Kidney epithelial cell (primary cell): ENCODE measurements around the gene ROR2. TPM values are rescaled to one million over a fixed set of nuclear protein-coding genes. Genes with fewer than 3 reads are reported as not detected.

ENCODE experiments used
- DNase-seq: peaks from one replicate; pipeline ENCODE4 v3.0.0-alpha.2; 2010; ENCODE audit warnings: low read depth
- H3K27me3 ChIP-seq: 2 replicates; pipeline ENCODE4 v1.6.0; 2011; ENCODE audit warnings: low read length; ENCODE audit not compliant: control insufficient read depth, insufficient read depth
- H3K36me3 ChIP-seq: 2 replicates; pipeline ENCODE4 v1.5.1; 2011; ENCODE audit warnings: low read length; ENCODE audit not compliant: control insufficient read depth, insufficient read depth
- H3K4me3 ChIP-seq: 2 replicates; pipeline ENCODE4 v1.5.1; 2011; ENCODE audit warnings: low read depth, mild to moderate bottlenecking, control low read depth, low read length
- total RNA-seq: library from RNA; depleted of rRNA; stranded (reverse); fragments of >200 nt; gene quantifications from 2 replicates; pipeline ENCODE4 v1.2.3, GENCODE V29; 2015
- TF ChIP-seq, protein P1 (sequence below): IDR thresholded peaks from 2 replicates; pipeline ENCODE4 v1.5.1; 2011; ENCODE audit warnings: mild to moderate bottlenecking, moderate library complexity, low read length, control low read depth, inconsistent platforms; ENCODE audit not compliant: insufficient read depth, poor library complexity, severe bottlenecking

ROR2 gene
- total RNA-seq, 1 donor from 2014 or later = 1.2 TPM

- DNase-seq = no peak
- no peaks in the 10 kb centered on the region for H3K36me3 ChIP-seq
- TF ChIP-seq, protein P1, sequence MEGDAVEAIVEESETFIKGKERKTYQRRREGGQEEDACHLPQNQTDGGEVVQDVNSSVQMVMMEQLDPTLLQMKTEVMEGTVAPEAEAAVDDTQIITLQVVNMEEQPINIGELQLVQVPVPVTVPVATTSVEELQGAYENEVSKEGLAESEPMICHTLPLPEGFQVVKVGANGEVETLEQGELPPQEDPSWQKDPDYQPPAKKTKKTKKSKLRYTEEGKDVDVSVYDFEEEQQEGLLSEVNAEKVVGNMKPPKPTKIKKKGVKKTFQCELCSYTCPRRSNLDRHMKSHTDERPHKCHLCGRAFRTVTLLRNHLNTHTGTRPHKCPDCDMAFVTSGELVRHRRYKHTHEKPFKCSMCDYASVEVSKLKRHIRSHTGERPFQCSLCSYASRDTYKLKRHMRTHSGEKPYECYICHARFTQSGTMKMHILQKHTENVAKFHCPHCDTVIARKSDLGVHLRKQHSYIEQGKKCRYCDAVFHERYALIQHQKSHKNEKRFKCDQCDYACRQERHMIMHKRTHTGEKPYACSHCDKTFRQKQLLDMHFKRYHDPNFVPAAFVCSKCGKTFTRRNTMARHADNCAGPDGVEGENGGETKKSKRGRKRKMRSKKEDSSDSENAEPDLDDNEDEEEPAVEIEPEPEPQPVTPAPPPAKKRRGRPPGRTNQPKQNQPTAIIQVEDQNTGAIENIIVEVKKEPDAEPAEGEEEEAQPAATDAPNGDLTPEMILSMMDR = no peak
- peaks cover 2% of the 10 kb centered on the region for H3K27me3 ChIP-seq
- H3K4me3 ChIP-seq = no peak overlapping the region
Observed at GRCh38 chr9:91660521-91660920, 289.5 kb downstream of the ROR2 start.

- Histone ChIP-seq H3K27me3 (peaks cover 2% of the 10 kb centered on the region), H3K4me3 (no peak overlapping the region), H3K36me3 (no peaks in the 10 kb centered on the region)
- TF ChIP-seq, protein P1 = peak; percentile 57
- no peak for DNase-seq
Observed at GRCh38 chr9:91659529-91660495, 290.2 kb downstream of the ROR2 start.

DNA sequence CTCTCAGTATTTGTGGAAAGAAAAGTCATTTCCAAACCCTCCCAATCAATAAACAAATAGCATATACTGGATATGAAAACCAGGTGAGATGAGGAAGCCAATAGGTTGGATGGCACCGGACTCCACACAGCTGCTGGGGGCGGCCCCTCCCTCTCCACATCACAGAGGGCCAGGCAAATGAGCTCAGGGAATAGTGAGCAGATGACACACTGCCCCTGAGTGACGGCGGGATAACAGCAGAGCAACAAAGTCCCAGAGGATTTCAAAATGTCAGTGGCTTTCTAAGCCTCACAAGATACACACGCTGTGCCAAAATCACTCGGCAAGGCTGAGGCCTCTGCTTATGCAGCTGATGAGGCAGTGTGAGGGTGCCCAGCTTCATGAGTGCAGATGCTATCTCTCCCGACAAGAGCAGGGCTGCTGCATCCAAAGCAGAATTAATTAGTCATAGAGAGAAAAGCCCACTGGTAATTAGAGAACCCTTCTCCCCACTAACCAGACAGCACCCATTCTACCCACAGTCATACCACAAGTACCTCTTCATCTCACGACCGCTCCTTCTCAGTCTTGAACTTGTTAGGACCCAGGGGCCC is 291.4 kb downstream of the ROR2 start:
- TF ChIP-seq, protein P1 = no peak

GRCh38 chr9:91657501-91657900 is 292.5 kb downstream of the ROR2 start:
- Histone ChIP-seq H3K27me3 (no peaks in the 10 kb centered on the region), H3K36me3 (no peaks in the 10 kb centered on the region), H3K4me3 (no peak overlapping the region)
- TF ChIP-seq, protein P1 = no peak
- no peak for DNase-seq

More for the DNA sequence above, 291.4 kb downstream of the ROR2 start:
- peaks cover 2% of the 10 kb centered on the region for H3K27me3 ChIP-seq
- H3K4me3 ChIP-seq = no peak overlapping the region
- no peaks in the 10 kb centered on the region for H3K36me3 ChIP-seq
- no peak for DNase-seq

DNA sequence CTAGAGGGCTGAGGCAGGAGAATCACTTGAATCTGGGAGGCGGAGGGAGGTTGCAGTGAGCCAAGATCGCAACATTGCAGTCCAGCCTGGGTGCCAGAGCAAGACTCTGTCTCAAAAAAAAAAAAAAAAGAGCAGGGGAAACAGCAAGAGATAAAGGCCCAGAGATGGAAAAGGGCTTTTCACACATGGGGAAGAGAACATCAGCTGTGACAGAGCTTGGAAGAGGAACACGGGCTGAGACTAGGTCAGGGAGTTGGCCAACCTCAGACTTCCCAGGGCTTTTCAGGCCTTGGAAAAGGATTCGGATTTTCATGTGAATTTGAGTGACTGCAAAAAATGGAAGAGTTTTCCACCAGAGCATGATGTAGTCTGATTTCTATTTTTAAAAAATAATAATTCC is 294.4 kb downstream of the ROR2 start:
- TF ChIP-seq, protein P1 = no peak
- H3K4me3 ChIP-seq = no peak overlapping the region
- DNase-seq = no peak

More for the DNA sequence above, 294.4 kb downstream of the ROR2 start:
- H3K27me3 ChIP-seq = no peaks in the 10 kb centered on the region
- H3K36me3 ChIP-seq = no peaks in the 10 kb centered on the region
